ENCODE data around the gene ART4.

Gene ART4

DNA sequence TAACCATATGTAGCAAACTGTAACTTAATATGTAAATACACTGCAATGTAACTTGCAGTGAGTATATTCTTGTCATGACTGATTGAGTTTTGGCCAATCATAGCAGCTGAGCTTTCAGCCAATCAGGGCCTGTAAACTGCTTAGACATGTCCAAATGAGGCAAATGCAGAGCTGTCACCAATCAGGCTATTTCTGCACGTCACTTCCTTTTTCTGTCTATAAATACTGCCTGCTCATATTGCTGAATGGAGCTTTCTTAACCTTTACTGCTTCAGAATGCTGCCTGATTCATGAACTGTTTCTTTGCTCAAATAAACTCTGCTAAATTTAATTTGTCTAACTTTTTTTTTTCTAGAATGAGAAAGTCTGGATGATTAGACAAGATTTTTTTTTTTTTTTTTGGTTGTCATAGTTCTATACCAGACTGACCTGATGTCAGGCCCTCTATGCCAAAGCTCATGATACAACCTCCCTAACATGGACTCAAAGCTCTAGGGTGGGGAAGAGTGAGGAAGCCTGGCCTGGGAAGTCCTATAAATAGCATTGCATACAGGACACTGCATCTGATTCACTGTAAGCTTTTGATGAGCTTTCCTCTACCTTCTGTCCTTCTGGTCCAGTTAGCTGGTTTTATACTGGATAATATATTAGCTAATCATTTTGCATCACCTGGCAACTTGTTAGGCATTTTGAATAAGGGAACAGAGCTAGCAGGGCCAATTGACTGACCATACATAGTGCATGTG lies 30.3 kb upstream of the ART4 start:
- no peak overlapping the region for H3K4me3 ChIP-seq (ENCODE audit: low read depth, low read length)
- TF ChIP-seq, protein P1, sequence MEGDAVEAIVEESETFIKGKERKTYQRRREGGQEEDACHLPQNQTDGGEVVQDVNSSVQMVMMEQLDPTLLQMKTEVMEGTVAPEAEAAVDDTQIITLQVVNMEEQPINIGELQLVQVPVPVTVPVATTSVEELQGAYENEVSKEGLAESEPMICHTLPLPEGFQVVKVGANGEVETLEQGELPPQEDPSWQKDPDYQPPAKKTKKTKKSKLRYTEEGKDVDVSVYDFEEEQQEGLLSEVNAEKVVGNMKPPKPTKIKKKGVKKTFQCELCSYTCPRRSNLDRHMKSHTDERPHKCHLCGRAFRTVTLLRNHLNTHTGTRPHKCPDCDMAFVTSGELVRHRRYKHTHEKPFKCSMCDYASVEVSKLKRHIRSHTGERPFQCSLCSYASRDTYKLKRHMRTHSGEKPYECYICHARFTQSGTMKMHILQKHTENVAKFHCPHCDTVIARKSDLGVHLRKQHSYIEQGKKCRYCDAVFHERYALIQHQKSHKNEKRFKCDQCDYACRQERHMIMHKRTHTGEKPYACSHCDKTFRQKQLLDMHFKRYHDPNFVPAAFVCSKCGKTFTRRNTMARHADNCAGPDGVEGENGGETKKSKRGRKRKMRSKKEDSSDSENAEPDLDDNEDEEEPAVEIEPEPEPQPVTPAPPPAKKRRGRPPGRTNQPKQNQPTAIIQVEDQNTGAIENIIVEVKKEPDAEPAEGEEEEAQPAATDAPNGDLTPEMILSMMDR (IDR thresholded peaks at IDR 0.05; ENCODE audit: low read depth, low read length, missing control alignments): no peak
- no peak for DNase-seq (ENCODE audit: low read depth)

DNA sequence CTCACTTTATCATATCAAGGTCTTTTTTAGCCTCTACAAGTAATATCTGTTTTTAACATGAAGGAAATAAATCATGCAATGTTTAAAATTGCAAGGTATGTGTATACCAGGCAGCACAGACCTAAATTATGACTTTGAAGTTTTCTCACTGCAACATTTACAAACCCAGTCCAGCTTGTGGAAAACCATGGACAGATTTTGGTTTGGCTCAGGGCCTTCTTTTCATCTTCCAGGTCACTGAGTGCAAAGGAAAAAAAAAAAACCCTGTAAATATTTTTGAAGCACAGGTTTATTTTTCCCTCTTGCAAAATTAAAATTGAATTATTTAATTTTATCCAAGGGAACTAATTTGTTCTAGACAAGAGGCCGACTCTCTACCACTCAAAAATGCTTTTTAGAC lies 28.6 kb upstream of the ART4 start:
- TF ChIP-seq, protein P1 (IDR thresholded peaks at IDR 0.05; ENCODE audit: low read depth, low read length, missing control alignments): no peak
- no peak for DNase-seq (ENCODE audit: low read depth)

DNA sequence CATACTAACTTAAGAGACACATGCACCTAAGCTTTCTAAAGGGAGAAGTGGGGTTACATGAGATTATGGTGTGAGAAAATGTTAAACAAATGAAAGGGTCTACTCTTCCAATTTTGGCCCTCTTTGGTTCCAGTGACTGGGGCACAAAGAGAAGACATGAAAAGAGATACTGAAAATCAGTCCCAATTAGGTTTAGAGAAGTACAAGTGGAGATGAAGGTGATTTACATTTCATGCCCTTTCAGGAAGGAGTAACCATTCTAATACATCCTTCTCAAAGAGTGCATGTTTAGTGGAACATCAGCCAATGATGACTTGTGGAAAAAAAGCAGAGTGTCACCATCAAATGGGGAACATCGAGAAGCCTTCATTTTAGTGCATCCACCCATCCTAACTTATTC lies 27.9 kb upstream of the ART4 start:
- DNase-seq (ENCODE audit: low read depth): no peak
- TF ChIP-seq, protein P1 (IDR thresholded peaks at IDR 0.05; ENCODE audit: low read depth, low read length, missing control alignments): no peak
- H3K4me3 ChIP-seq (ENCODE audit: low read depth, low read length): no peak overlapping the region

More for the DNA sequence above, 28.6 kb upstream of the ART4 start:
- no peak overlapping the region for H3K4me3 ChIP-seq (ENCODE audit: low read depth, low read length)

DNA sequence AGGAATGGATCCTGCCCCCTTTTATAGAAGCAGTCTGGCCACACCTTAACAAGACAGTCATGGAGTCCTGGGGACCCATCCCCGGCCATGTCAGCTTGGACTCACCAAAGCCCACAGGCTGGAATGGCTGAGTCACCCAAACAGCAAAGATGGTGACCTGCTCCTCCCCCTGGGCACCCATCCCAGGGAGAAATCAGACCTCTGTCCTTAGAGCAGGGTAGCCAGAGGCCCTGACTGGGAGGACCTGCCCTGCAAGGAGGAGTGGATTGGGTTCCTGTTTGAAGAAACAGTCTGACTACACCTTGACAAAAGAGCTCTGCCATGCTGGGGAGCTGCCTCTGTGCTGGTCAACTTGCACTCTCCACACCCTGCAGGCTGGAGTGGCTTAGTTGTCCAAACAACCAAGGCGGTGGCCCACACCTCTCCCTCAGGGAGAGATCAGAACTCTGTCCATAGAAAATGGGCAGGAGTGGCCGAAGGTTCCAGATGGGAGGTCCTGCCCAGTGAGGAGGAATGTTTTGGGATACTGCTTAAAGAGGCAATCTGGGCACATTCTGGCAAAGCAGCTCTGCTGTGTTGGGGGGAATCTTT lies 25.7 kb upstream of the ART4 start:
- TF ChIP-seq, protein P1 (IDR thresholded peaks at IDR 0.05; ENCODE audit: low read depth, low read length, missing control alignments): no peak
- H3K4me3 ChIP-seq (ENCODE audit: low read depth, low read length): no peak overlapping the region
- no peak for DNase-seq (ENCODE audit: low read depth)

DNA sequence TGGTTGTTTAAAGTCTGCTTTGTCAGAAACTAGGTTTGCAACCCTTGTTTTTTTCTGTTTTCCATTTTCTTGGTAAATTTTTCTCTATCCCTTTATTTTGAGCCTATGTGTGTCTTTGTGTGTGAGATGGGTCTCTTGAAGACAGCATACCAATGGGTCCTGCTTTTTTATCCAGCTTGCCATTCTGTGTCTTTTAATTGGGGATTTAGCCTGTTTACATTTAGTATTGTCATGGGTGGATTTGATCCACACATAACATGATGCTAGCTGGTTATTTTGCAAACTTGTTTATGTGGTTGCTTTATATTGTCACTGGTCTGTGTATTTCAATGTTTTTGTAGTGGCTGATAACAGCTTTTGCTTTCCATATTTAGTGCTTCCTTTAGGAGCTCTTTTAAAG lies 17.2 kb upstream of the ART4 start:
- TF ChIP-seq, protein P1 (IDR thresholded peaks at IDR 0.05; ENCODE audit: low read depth, low read length, missing control alignments): no peak
- H3K4me3 ChIP-seq (ENCODE audit: low read depth, low read length): no peak overlapping the region
- no peak for DNase-seq (ENCODE audit: low read depth)

DNA sequence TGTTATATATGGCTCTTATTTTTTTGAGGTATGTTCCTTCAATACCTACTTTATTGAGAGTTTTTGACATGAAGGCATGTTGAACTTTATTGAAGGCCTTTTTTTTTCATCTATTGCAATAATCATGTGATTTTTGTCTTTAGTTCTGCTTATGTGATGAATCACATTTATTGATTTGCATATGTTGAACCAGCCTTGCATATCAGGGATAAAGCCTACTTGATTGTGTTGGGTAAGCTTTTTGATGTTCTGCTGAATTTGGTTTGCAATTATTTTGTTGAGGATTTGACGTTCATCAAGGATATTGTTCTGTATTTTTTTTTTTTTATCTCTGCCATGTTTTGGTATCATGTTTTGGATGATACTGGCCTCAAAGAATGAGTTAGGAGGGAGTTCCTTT lies 15.2 kb upstream of the ART4 start:
- DNase-seq (ENCODE audit: low read depth): no peak
- no peak overlapping the region for H3K4me3 ChIP-seq (ENCODE audit: low read depth, low read length)
- TF ChIP-seq, protein P1 (IDR thresholded peaks at IDR 0.05; ENCODE audit: low read depth, low read length, missing control alignments): no peak
